Jurkat, Clone E6-1 (cell line): ENCODE measurements around the gene USP32.

ENCODE experiments used
- DNase-seq: peaks from one replicate; pipeline ENCODE4 v3.0.0-alpha.2; 2011; ENCODE audit warnings: low read depth, low spot score
- H3K4me3 ChIP-seq: 2 replicates; pipeline ENCODE4 v1.5.1; 2011; ENCODE audit warnings: mild to moderate bottlenecking, low read length, control low read depth, moderate library complexity

Gene USP32

GRCh38 chr17:60415146-60415545 lies 23.2 kb upstream of the USP32 start:
- no peak for DNase-seq
- no peak overlapping the region for H3K4me3 ChIP-seq

DNA sequence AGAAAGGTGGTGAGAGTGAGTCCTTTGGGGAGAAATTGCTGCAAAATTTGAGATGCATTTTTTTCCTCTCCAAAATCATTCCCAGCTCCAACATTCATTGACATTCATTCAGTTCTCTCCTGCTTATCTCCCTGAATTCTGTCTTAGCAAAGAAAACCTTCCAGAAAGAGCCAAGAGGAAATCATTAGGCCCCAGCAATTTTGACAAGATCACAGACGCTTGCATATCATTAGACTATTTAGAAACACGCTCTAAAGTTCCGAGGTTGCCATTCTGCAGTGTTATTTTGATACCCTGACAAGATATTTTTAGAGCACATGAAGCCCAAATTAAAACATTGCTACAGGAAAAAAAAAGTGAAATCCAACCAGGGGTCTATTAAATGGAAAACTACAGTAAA lies 20.8 kb upstream of the USP32 start:
- H3K4me3 ChIP-seq = no peak overlapping the region
- DNase-seq = no peak

DNA sequence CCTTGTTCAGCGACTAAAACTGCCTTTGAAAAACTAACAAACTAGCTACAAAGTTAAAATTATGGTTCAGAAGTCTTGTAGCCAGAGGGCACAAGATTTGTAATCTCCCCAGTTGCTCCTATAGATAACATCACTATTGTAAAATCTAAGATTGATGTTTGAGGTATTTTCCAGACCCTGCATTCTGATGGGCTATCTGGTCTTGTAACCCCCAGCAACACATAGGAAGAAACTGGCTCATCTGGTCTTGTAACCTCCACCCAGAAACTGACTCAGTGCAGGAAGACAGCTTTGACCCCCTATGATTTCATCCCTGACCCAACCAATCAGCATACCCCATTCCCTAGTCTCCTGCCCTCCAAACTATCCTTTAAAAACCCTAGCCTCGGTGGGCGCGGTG lies 18.1 kb upstream of the USP32 start:
- no peak for DNase-seq
- no peak overlapping the region for H3K4me3 ChIP-seq

DNA sequence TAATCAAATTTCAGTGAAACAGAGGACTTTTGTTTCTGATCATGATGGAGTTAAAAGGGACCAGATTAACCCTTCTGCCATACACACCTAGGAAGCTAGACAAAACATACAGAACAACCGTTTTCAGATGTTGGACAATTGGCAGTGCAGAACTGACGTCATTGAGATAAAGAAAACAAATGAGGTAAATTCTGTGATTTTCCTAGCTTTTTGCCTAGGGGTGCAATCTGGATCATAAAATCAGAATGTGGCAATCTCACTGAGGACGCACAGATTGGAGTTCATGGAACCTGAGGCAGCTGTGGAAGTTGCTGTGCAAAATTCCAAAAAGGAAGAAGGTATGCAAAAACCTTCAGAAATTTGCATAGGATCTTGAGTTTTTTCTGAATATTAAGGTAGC lies 15.0 kb upstream of the USP32 start:
- DNase-seq = no peak
- no peak overlapping the region for H3K4me3 ChIP-seq

GRCh38 chr17:60403962-60404361 lies 12.0 kb upstream of the USP32 start:
- DNase-seq = no peak
- no peak overlapping the region for H3K4me3 ChIP-seq

DNA sequence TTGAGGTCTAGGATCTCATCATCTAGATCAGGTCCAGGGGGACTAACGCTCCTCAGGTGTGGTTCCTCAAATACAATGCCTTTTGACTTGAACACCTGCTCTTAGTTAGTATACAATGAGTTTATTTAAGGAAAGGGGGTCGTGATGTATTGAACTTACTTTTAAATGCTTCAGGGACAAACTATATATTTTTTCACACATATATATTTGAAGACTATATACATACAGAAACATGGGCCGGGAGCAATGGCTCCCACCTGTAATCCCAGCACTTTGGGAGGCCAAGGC lies 11.5 kb upstream of the USP32 start:
- DNase-seq = no peak
- H3K4me3 ChIP-seq = no peak overlapping the region

DNA sequence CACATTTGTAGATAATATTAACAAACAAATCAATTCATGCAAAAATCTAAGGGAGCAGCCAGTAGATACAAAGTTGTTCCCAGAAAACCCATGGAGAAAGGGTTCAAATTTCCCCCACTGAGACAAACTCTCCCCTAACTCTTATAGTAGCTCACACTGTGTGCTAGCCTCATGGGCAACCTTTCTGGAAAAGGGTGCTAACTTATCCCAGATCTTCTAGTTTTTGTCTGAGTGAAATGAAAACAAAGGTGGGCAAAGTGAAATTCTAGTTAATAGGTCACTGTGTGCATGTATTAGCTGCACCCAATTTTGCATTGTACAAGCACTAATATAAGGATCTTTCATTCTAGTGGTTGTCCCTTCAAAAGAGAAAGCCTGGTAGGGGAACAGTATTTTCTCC lies 9.9 kb upstream of the USP32 start:
- DNase-seq = no peak
- H3K4me3 ChIP-seq = no peak overlapping the region

DNA sequence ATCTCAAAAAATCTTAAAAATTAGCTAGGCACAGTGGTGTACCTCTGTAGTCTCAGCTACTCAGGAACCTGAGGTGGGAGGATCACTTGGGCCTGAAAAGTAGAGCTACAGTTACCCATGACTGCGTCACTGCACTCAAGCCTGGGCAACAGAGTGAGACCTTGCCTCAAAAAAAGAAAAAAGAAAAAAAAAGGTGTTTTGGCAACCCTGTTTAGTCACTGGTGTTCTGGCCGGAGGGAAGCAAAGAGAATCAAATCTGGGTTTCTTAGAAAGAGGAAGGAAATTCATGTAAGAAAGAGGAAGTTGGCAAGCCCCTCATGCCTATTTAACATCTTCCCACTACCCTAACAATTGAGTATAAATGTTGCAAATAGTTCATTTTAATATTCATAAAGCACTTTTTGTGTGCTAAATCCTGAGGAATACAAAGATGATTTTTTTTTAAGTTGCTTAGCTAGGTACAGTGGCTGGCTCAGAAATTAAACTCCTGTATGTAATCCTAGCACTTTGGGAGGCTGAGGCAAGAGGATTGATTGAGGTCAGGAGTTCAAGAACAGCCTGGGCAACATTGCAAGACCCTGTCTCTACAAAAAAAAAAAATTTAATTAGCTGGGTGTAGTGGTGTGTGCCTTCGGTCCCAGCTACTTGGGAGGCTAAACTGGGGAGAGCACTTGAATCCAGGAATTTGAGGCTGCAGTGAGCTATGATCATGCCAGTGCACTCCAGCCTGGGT lies 6.5 kb upstream of the USP32 start:
- DNase-seq = no peak
- no peak overlapping the region for H3K4me3 ChIP-seq

DNA sequence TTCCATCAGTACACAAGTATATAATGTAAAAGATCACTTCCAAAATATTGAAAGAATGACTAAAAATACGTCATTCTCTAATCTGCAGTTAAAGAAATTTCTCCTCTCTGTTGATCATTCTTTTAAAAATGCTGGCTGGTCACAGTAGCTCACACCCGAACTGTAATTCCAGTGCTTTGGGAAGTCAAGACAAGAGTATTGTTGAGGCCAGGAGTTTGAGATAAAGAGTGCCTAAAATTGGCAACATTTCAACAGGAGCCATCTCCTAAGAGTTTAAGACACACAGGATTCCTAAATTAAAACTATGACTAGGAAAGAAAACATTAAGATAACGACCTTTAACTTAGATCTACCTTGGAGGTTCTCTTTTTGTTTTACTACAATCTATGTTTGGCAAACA lies 4.5 kb upstream of the USP32 start:
- no peak for DNase-seq
- no peak overlapping the region for H3K4me3 ChIP-seq

DNA sequence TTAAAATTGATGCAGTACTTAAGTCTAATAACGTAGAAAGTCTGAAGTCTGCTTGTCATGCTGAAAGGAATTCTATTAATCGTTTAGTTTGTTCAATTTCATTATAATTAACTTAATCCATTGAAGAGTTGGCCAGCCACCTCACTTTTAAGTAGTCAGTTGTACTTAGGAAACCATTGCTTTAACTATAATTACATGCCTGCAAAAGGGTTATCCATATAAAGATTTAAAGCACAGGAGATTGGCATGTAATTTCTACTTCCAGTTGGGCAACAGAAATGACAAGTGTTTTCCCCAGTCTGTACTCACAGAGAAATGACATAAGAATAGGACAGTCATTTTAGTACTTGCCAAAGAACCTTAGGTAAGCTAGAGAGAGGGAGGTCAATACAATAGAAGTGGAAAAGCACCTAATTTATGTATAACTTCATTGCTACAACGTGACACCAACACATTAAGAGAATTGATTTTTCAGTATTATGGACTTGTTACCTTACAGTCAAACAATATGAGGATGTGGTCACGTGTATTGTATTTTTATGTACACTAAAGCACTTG lies 3.7 kb upstream of the USP32 start:
- DNase-seq = no peak
- H3K4me3 ChIP-seq = no peak overlapping the region

- H3K4me3 ChIP-seq = no peak overlapping the region
- DNase-seq = no peak
Measured at GRCh38 chr17:60393840-60394723, 2.1 kb upstream of the USP32 start.

GRCh38 chr17:60392845-60393702 lies 1.1 kb upstream of the USP32 start:
- DNase-seq = peak; percentile 48
- H3K4me3 ChIP-seq = peak overlapping the region; percentile 95

DNA sequence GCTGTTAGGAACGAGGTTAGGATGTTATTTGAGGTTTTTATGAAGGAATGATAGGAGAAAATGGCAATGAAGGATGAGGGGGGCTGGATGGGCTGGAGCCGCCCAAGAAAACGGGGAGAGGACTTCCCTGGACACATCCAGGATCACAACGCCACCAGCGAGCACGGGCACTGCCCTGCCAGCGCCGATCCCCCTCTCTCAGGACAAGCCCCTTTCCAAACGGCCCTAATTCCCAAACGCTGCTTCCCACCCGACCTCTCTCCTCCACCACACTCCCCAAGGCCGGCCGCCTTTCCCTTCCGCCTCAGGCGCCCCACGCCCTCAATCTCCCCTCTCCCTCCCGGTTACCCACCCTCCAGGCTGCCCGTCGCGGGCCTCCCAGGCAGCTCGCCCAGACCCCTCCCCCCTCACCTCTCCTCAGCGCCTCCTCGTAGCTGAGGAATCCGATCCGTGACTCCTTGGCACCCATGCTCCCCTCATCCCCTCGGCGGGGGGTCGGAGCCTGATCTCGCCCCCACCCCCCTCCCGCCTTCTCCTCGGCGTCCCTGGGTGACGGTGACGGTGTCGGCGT lies 377 bp downstream of the USP32 start:
- peak overlapping the region; percentile 95 for H3K4me3 ChIP-seq
- DNase-seq = no peak

GRCh38 chr17:60390925-60391470 lies 935 bp downstream of the USP32 start:
- no peak for DNase-seq

GRCh38 chr17:60390186-60390585 lies 1.7 kb downstream of the USP32 start:
- DNase-seq = no peak
- H3K4me3 ChIP-seq = no peak overlapping the region

More at GRCh38 chr17:60390925-60391470, 935 bp downstream of the USP32 start:
- H3K4me3 ChIP-seq = peak overlapping the region; percentile 95

DNA sequence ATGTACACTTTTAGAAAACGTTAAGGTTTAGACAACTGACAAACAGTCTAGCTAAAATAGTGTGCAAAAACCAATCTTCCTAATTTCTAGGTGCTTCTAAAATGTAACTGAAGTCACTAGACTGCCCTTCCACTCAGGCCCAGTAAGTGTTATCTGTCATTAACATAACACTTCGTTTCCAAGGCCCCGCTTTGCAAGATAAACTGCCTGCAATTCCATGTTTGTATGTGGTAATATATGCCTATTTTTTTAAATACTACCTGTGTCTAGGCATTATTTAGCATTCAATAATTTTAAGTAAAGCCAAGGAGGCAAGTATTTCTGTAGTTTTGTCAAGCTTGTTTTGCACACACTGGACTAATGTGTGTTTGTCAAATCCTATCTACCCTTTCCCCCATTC lies 3.2 kb downstream of the USP32 start:
- DNase-seq = no peak
- H3K4me3 ChIP-seq = no peak overlapping the region

DNA sequence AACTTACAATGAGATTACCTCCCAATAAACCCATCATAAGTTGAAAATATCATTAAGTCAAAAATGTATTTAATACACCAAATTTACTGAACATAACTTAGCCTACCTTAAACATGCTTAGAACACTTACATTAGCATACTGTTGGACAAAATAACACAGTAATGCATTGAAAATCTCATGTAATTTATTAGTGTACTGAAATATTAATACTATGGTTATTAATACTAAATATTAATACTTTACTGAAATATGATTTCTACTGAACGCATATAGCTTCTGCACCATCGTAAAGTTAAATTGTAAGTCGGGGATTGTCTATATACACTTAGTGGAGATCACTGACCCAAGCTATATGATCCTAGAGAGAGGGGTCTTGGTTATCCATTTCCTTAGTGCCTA lies 4.3 kb downstream of the USP32 start:
- no peak for DNase-seq
- no peak overlapping the region for H3K4me3 ChIP-seq

- no peak overlapping the region for H3K4me3 ChIP-seq
Measured at GRCh38 chr17:60386147-60387058, 5.5 kb downstream of the USP32 start.

More at GRCh38 chr17:60386147-60387058, 5.5 kb downstream of the USP32 start:
- DNase-seq = no peak
